Trophoblast cell (in vitro differentiated cells and primary cell): ENCODE results near the gene XPC.

Experiments used
- DNase-seq, 2 donors: peaks; one replicate each; pipeline ENCODE4 v3.0.0-alpha.2; 2016
- H2AFZ ChIP-seq: 2 replicates; pipeline ENCODE4 v1.6.1; 2013; ENCODE audit warnings: low read length, moderate library complexity, mild to moderate bottlenecking; ENCODE audit not compliant: insufficient read depth, poor library complexity
- H2AK5ac ChIP-seq: 2 replicates; pipeline ENCODE4 v1.6.1; 2013; ENCODE audit warnings: mild to moderate bottlenecking, low read length
- H2BK120ac ChIP-seq: 2 replicates; pipeline ENCODE4 v1.6.1; 2013; ENCODE audit warnings: low read length, mild to moderate bottlenecking, moderate library complexity; ENCODE audit not compliant: insufficient read depth, poor library complexity
- H2BK12ac ChIP-seq: 2 replicates; pipeline ENCODE4 v1.6.1; 2013; ENCODE audit warnings: mild to moderate bottlenecking, low read length, moderate library complexity
- H2BK5ac ChIP-seq: 2 replicates; pipeline ENCODE4 v1.6.1; 2013; ENCODE audit warnings: low read length, low read depth, moderate library complexity, mild to moderate bottlenecking; ENCODE audit not compliant: poor library complexity
- H3K14ac ChIP-seq: 2 replicates; pipeline ENCODE4 v1.6.1; 2013; ENCODE audit warnings: mild to moderate bottlenecking, low read length
- H3K18ac ChIP-seq: 2 replicates; pipeline ENCODE4 v1.6.1; 2013; ENCODE audit warnings: mild to moderate bottlenecking, low read length
- H3K23ac ChIP-seq: 2 replicates; pipeline ENCODE4 v1.6.1; 2013; ENCODE audit warnings: low read length
- H3K27ac ChIP-seq: 2 replicates; pipeline ENCODE4 v1.5.1; 2013; ENCODE audit warnings: low read depth, mild to moderate bottlenecking, inconsistent platforms, low read length, moderate library complexity
- H3K27me3 ChIP-seq: 2 replicates; pipeline ENCODE4 v1.6.1; 2013; ENCODE audit warnings: inconsistent platforms, mild to moderate bottlenecking, low read length, moderate library complexity; ENCODE audit not compliant: insufficient read depth
- H3K36me3 ChIP-seq, 2 experiments: 1 replicate in 1 of 2; 2 replicates in 1 of 2; pipeline ENCODE4 v1.6.1; 2013; ENCODE audit warnings: low read length in 2 of 2, mild to moderate bottlenecking in 2 of 2, moderate library complexity in 1 of 2; ENCODE audit not compliant: insufficient read depth in 2 of 2, control insufficient read depth in 1 of 2
- H3K4ac ChIP-seq: 2 replicates; pipeline ENCODE4 v1.6.1; 2013; ENCODE audit warnings: low read depth, mild to moderate bottlenecking, low read length, moderate library complexity
- H3K4me1 ChIP-seq, 2 experiments: 1 replicate in 1 of 2; 2 replicates in 1 of 2; pipeline ENCODE4 v1.6.1; 2013; ENCODE audit warnings: low read length in 2 of 2, mild to moderate bottlenecking in 2 of 2, moderate library complexity in 1 of 2; ENCODE audit not compliant: insufficient read depth in 2 of 2, control insufficient read depth in 1 of 2
- H3K4me2 ChIP-seq: 2 replicates; pipeline ENCODE4 v1.6.1; 2013; ENCODE audit warnings: inconsistent platforms, mild to moderate bottlenecking, low read length, moderate library complexity
- H3K4me3 ChIP-seq: 2 replicates; pipeline ENCODE4 v1.5.1; 2013; ENCODE audit warnings: mild to moderate bottlenecking, low read depth, low read length, inconsistent platforms
- H3K79me1 ChIP-seq: one replicate; pipeline ENCODE4 v1.6.1; 2013; ENCODE audit warnings: low read length
- H3K79me2 ChIP-seq: 2 replicates; pipeline ENCODE4 v1.6.1; 2013; ENCODE audit warnings: low read length, mild to moderate bottlenecking; ENCODE audit not compliant: control insufficient read depth, insufficient read depth, poor library complexity
- H3K9ac ChIP-seq: 2 replicates; pipeline ENCODE4 v1.6.1; 2013; ENCODE audit warnings: mild to moderate bottlenecking, low read length
- H3K9me3 ChIP-seq: 2 replicates; pipeline ENCODE4 v1.6.1; 2013; ENCODE audit warnings: low read depth, mild to moderate bottlenecking, control low read depth, inconsistent platforms, low read length; ENCODE audit not compliant: insufficient read depth
- H4K12ac ChIP-seq: 2 replicates; pipeline ENCODE4 v1.6.1; 2013; ENCODE audit warnings: low read depth, mild to moderate bottlenecking, low read length, moderate library complexity
- H4K8ac ChIP-seq: 2 replicates; pipeline ENCODE4 v1.6.1; 2013; ENCODE audit warnings: low read depth, mild to moderate bottlenecking, low read length, moderate library complexity
- H4K91ac ChIP-seq: one replicate; pipeline ENCODE4 v1.6.1; 2013; ENCODE audit warnings: low read depth, mild to moderate bottlenecking, low read length, moderate library complexity
- whole genome bisulfite sequencing: extraction: QIAGEN DNeasy Blood & Tissue Kit; methylation state at CpG from one replicate; pipeline ENCODE4 v1.1.7; 2013; ENCODE audit warnings: missing lambda C conversion rate; ENCODE audit not compliant: insufficient read length, insufficient coverage; ENCODE audit errors: extremely low coverage; 5-methylcytosine and 5-hydroxymethylcytosine counted together

Gene XPC

DNA sequence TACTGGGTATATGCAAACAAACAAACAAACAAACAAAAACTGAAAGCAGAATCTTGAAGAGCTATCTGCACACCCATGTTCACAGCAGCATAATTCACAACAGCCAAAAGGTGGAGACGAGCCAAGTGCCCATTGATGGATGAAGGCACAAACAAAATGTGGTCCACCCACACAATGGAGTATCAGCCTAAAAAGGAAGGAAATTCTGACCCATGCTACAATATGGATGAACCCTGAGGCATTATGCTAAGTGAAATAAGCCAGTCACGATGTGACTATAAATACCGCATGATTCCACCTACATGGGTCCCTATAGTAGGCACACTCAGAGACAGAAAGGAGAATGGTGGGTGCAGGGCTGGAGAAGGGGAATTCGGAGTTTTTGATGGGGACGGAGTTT is 24.1 kb downstream of the XPC start:
- WGBS, result 100% methylated on average over 2 of the region's 5 CpGs
- no peaks in the 10 kb centered on the region for H3K27me3 ChIP-seq
- no peak overlapping the region for H3K4ac ChIP-seq
- no peak overlapping the region for H3K4me2 ChIP-seq
- no peak overlapping the region for H2AFZ ChIP-seq
- no peak overlapping the region for H2BK5ac ChIP-seq
- H3K4me1 ChIP-seq, result no peaks in the 10 kb centered on the region
- peaks cover 49 to 70% of the 10 kb centered on the region in 2 experiments for H3K36me3 ChIP-seq
- no peak overlapping the region for H4K91ac ChIP-seq
- no peak overlapping the region for H4K8ac ChIP-seq
- H4K12ac ChIP-seq, result no peak overlapping the region
- no peak overlapping the region for H2BK120ac ChIP-seq
- no peak overlapping the region for H2BK12ac ChIP-seq
- no peaks in the 10 kb centered on the region for H3K79me2 ChIP-seq
- H3K23ac ChIP-seq, result no peak overlapping the region
- H3K14ac ChIP-seq, result no peak overlapping the region
- no peak overlapping the region for H3K27ac ChIP-seq
- H3K9ac ChIP-seq, result no peak overlapping the region
- no peak overlapping the region for H3K4me3 ChIP-seq
- H3K9me3 ChIP-seq, result peaks cover 2% of the 10 kb centered on the region
- H2AK5ac ChIP-seq, result no peak overlapping the region
- no peaks in the 10 kb centered on the region for H3K79me1 ChIP-seq
- H3K18ac ChIP-seq, result no peak overlapping the region
- DNase-seq, result no peak

- Histone ChIP-seq H2AFZ (no peak overlapping the region), H4K91ac (no peak overlapping the region), H3K9me3 (peaks cover 2% of the 10 kb centered on the region), H3K27me3 (no peaks in the 10 kb centered on the region), H3K18ac (no peak overlapping the region), H3K4me3 (no peak overlapping the region), H2AK5ac (no peak overlapping the region), H4K8ac (no peak overlapping the region), H4K12ac (no peak overlapping the region), H3K4ac (no peak overlapping the region), H3K9ac (no peak overlapping the region), H3K36me3 (peaks cover 50 to 69% of the 10 kb centered on the region in 2 experiments), H3K4me2 (no peak overlapping the region), H2BK120ac (no peak overlapping the region), H3K23ac (no peak overlapping the region), H3K79me1 (no peaks in the 10 kb centered on the region), H3K14ac (no peak overlapping the region), H3K27ac (no peak overlapping the region), H2BK5ac (no peak overlapping the region), H3K4me1 (no peaks in the 10 kb centered on the region), H3K79me2 (no peaks in the 10 kb centered on the region), H2BK12ac (no peak overlapping the region)
- no peak for DNase-seq
- WGBS, result no CpG with 5 or more reads among the region's 6 CpGs
Measured at GRCh38 chr3:14153663-14154062, 24.7 kb downstream of the XPC start.

- H3K23ac ChIP-seq, result no peak overlapping the region
- H3K4ac ChIP-seq, result no peak overlapping the region
- H3K27me3 ChIP-seq, result no peaks in the 10 kb centered on the region
- H3K4me3 ChIP-seq, result no peak overlapping the region
- no peaks in the 10 kb centered on the region for H3K4me1 ChIP-seq
- H4K91ac ChIP-seq, result no peak overlapping the region
- no peak overlapping the region for H3K9ac ChIP-seq
- no peak overlapping the region for H3K27ac ChIP-seq
- H3K4me2 ChIP-seq, result no peak overlapping the region
- H3K14ac ChIP-seq, result no peak overlapping the region
- H4K12ac ChIP-seq, result no peak overlapping the region
- H2AK5ac ChIP-seq, result no peak overlapping the region
- H4K8ac ChIP-seq, result no peak overlapping the region
- H3K79me1 ChIP-seq, result no peaks in the 10 kb centered on the region
- H3K9me3 ChIP-seq, result no peaks in the 10 kb centered on the region
- H2BK120ac ChIP-seq, result no peak overlapping the region
- no peak overlapping the region for H2BK12ac ChIP-seq
- no peak overlapping the region for H3K18ac ChIP-seq
- H3K36me3 ChIP-seq, result peaks cover 49 to 68% of the 10 kb centered on the region in 2 experiments
- H2BK5ac ChIP-seq, result no peak overlapping the region
- no peak for DNase-seq
- H2AFZ ChIP-seq, result no peak overlapping the region
- no peaks in the 10 kb centered on the region for H3K79me2 ChIP-seq
- no CpG with 5 or more reads among the region's 4 CpGs for WGBS
Measured at GRCh38 chr3:14152963-14153355, 25.4 kb downstream of the XPC start.

- Histone ChIP-seq H3K23ac (no peak overlapping the region), H3K27me3 (no peaks in the 10 kb centered on the region), H2BK5ac (no peak overlapping the region), H4K8ac (no peak overlapping the region), H3K4me3 (no peak overlapping the region), H3K79me2 (no peaks in the 10 kb centered on the region), H4K91ac (no peak overlapping the region), H2AFZ (no peak overlapping the region), H2BK120ac (no peak overlapping the region), H4K12ac (no peak overlapping the region), H3K18ac (no peak overlapping the region), H3K4me2 (no peak overlapping the region), H3K9me3 (no peaks in the 10 kb centered on the region), H3K36me3 (peaks cover 53 to 70% of the 10 kb centered on the region in 2 experiments), H3K4ac (no peak overlapping the region), H3K4me1 (no peaks in the 10 kb centered on the region), H3K9ac (no peak overlapping the region), H3K79me1 (no peaks in the 10 kb centered on the region), H2BK12ac (no peak overlapping the region), H3K14ac (no peak overlapping the region), H3K27ac (no peak overlapping the region), H2AK5ac (no peak overlapping the region)
- no CpG with 5 or more reads among the region's 11 CpGs for WGBS
- no peak for DNase-seq
Measured at GRCh38 chr3:14152233-14152962, 26.0 kb downstream of the XPC start.
